GM19455 (cell line): Measurements from ENCODE around the gene NEUROG1.
"Not testable (repeated sequence)": the region's sequence is repeated elsewhere in the genome, so short reads cannot be mapped to it uniquely, and the experiment has no call there.

ENCODE experiments used
- ATAC-seq: cut with Tn5 transposase; IDR thresholded peaks from one replicate; pipeline ENCODE4 v1.9.1; 2021; ENCODE audit not compliant: unreplicated experiment

Gene NEUROG1

GRCh38 chr5:135537745-135538144, 2.0 kb upstream of the NEUROG1 start:
- ATAC-seq: no peak

GRCh38 chr5:135537271-135537670, 1.5 kb upstream of the NEUROG1 start:
- ATAC-seq: no peak

GRCh38 chr5:135535420-135535819, 344 bp downstream of the NEUROG1 start:
- ATAC-seq: no peak

- no peak for ATAC-seq
Observed at GRCh38 chr5:135534609-135535419, 950 bp downstream of the NEUROG1 start.

- ATAC-seq: no peak
Observed at GRCh38 chr5:135533794-135534193, 2.0 kb downstream of the NEUROG1 start.

- no peak for ATAC-seq
Observed at GRCh38 chr5:135533334-135533733, 2.4 kb downstream of the NEUROG1 start.

GRCh38 chr5:135529576-135529975, 6.2 kb downstream of the NEUROG1 start:
- ATAC-seq: not testable (repeated sequence)

- no peak for ATAC-seq
Observed at GRCh38 chr5:135526924-135527323, 8.8 kb downstream of the NEUROG1 start.

- no peak for ATAC-seq
Observed at GRCh38 chr5:135521964-135522363, 13.8 kb downstream of the NEUROG1 start.

GRCh38 chr5:135517631-135518030, 18.1 kb downstream of the NEUROG1 start:
- ATAC-seq: no peak

- ATAC-seq: no peak
Observed at GRCh38 chr5:135514116-135514515, 21.6 kb downstream of the NEUROG1 start.

GRCh38 chr5:135511761-135512575, 23.8 kb downstream of the NEUROG1 start:
- no peak for ATAC-seq

- no peak for ATAC-seq
Observed at GRCh38 chr5:135509995-135510394, 25.8 kb downstream of the NEUROG1 start.

GRCh38 chr5:135508496-135509005, 27.2 kb downstream of the NEUROG1 start:
- ATAC-seq: no peak

- no peak for ATAC-seq
Observed at GRCh38 chr5:135505973-135506372, 29.8 kb downstream of the NEUROG1 start.

- ATAC-seq: no peak
Observed at GRCh38 chr5:135504376-135504775, 31.4 kb downstream of the NEUROG1 start.

- ATAC-seq: no peak
Observed at GRCh38 chr5:135503871-135504270, 31.9 kb downstream of the NEUROG1 start.

GRCh38 chr5:135502836-135503520, 32.8 kb downstream of the NEUROG1 start:
- no peak for ATAC-seq

GRCh38 chr5:135501965-135502364, 33.8 kb downstream of the NEUROG1 start:
- no peak for ATAC-seq

- ATAC-seq: no peak
Observed at GRCh38 chr5:135498637-135498995, 37.1 kb downstream of the NEUROG1 start.

- ATAC-seq: no peak
Observed at GRCh38 chr5:135497971-135498636, 37.7 kb downstream of the NEUROG1 start.
